B cell (primary cell): Measurements from ENCODE around the gene COL19A1. TPM values are rescaled to one million over a fixed set of nuclear protein-coding genes. Genes with fewer than 3 reads are reported as not detected.
"Not testable (repeated sequence)": the region's sequence is repeated elsewhere in the genome, so short reads cannot be mapped to it uniquely, and the experiment has no call there.

Experiments
- ATAC-seq: fragments of 200-7000 bp; cut with Tn5 transposase; one replicate; pipeline ENCODE4 v1.10.0; 2021; ENCODE audit warnings: low read depth, mild to moderate bottlenecking, moderate number of reproducible peaks, moderate library complexity
- CTCF ChIA-PET: fragments of 350-600 bp; sonication (Branson Sonifier 250); formaldehyde crosslinking; loops from one replicate; lab custom pipeline; 2021; ENCODE audit warnings: antibody characterized with exemption, inconsistent platforms; lab: Charles Lee
- POLR2A ChIA-PET: fragments of 350-600 bp; sonication (Branson Sonifier 250); formaldehyde crosslinking; loops from one replicate; lab custom pipeline; 2021; ENCODE audit warnings: antibody characterized with exemption; lab: Charles Lee
- DNase-seq: peaks from one replicate; pipeline ENCODE4 v3.0.0; 2013
- H2AFZ ChIP-seq: 2 replicates; pipeline ENCODE4 v1.6.1; 2012; ENCODE audit warnings: mild to moderate bottlenecking, low read depth, low read length; ENCODE audit not compliant: insufficient read depth, poor library complexity, severe bottlenecking
- H3K27ac ChIP-seq, 2 donors: 1 replicate in 1 of 2; 2 replicates in 1 of 2; pipeline ENCODE4 v1.5.1; 2012 to 2013; ENCODE audit warnings: low read length in 2 of 2, mild to moderate bottlenecking in 2 of 2, moderate library complexity in 1 of 2
- H3K27me3 ChIP-seq, 4 experiments: fragments of 200-600 bp in 1 of 4; sonication (generic) in 1 of 4; replicated peaks in 1 of 4; 1 replicate in 2 of 4; 2 replicates in 2 of 4; pipeline versions ENCODE4 v1.6.1 to v1.7.0; 2013 to 2016; ENCODE audit warnings: low read length in 3 of 4, mild to moderate bottlenecking in 2 of 4, mixed read lengths in 1 of 4, moderate library complexity in 1 of 4; ENCODE audit not compliant: insufficient read depth in 4 of 4, control insufficient read depth in 3 of 4; ENCODE audit errors: control extremely low read depth in 1 of 4
- H3K36me3 ChIP-seq, 2 experiments: replicated peaks in 1 of 2; 1 replicate in 1 of 2; 2 replicates in 1 of 2; pipeline versions ENCODE4 v1.6.1 to v1.7.1; 2013; ENCODE audit warnings: low read length in 1 of 2; ENCODE audit not compliant: insufficient read depth in 2 of 2, control insufficient read depth in 1 of 2; ENCODE audit errors: control extremely low read depth in 1 of 2, extremely low read depth in 1 of 2
- H3K4me1 ChIP-seq, 2 donors: fragments of 200-600 bp in 1 of 2; sonication (generic) in 1 of 2; 1 replicate in 1 of 2; 2 replicates in 1 of 2; pipeline versions ENCODE4 v1.5.1 to v1.6.1; 2013 to 2017; ENCODE audit warnings: low read length in 2 of 2; ENCODE audit not compliant: control insufficient read depth in 2 of 2, insufficient read depth in 2 of 2
- H3K4me2 ChIP-seq: replicated peaks from 2 replicates; pipeline ENCODE3; 2012; ENCODE audit warnings: mild to moderate bottlenecking, low read depth, low read length; ENCODE audit not compliant: poor library complexity, severe bottlenecking
- H3K4me3 ChIP-seq, 5 experiments: fragments of 200-600 bp in 1 of 5; sonication (generic) in 1 of 5; 1 replicate in 3 of 5; 2 replicates in 2 of 5; pipeline versions ENCODE4 v1.5.1 to v1.7.0; 2011 to 2016; ENCODE audit warnings: low read length in 4 of 5, mild to moderate bottlenecking in 4 of 5, low read depth in 2 of 5, control low read depth in 1 of 5, moderate library complexity in 1 of 5; ENCODE audit not compliant: insufficient read depth in 1 of 5; ENCODE audit errors: control extremely low read depth in 1 of 5, extremely low read depth in 1 of 5
- H3K79me2 ChIP-seq: fragments of 200-600 bp; sonication (generic); one replicate; pipeline ENCODE4 v1.6.0; 2016; ENCODE audit warnings: low read length; ENCODE audit not compliant: control insufficient read depth, insufficient read depth
- H3K9ac ChIP-seq: fragments of 200-600 bp; sonication (generic); 2 replicates; pipeline ENCODE4 v1.6.1; 2017; ENCODE audit warnings: mild to moderate bottlenecking, low read length, moderate library complexity
- H3K9me3 ChIP-seq, 3 donors: one replicate each; pipeline versions ENCODE4 v1.6.1 to v1.7.1; 2013; ENCODE audit warnings: low read length in 2 of 3; ENCODE audit not compliant: control insufficient read depth in 2 of 3, insufficient read depth in 1 of 3; ENCODE audit errors: control extremely low read depth in 1 of 3
- H4K20me1 ChIP-seq: 2 replicates; pipeline ENCODE4 v1.6.0; 2012; ENCODE audit warnings: mild to moderate bottlenecking, low read length; ENCODE audit not compliant: insufficient read depth, control insufficient read depth, poor library complexity, severe bottlenecking
- H3K27ac Mint-ChIP-seq: one replicate; pipeline ENCODE4 v1.8.0; 2021; ENCODE audit warnings: mixed read lengths
- H3K27me3 Mint-ChIP-seq: one replicate; pipeline ENCODE4 v1.8.0; 2021; ENCODE audit warnings: mixed read lengths
- H3K4me1 Mint-ChIP-seq: one replicate; pipeline ENCODE4 v1.8.0; 2021; ENCODE audit warnings: mixed read lengths
- H3K4me3 Mint-ChIP-seq: one replicate; pipeline ENCODE4 v1.8.0; 2021; ENCODE audit warnings: mixed read lengths
- H3K9me3 Mint-ChIP-seq: one replicate; pipeline ENCODE4 v1.8.0; 2022; ENCODE audit warnings: mixed read lengths; ENCODE audit not compliant: insufficient read depth
- EZH2 ChIP-seq: IDR thresholded peaks from 2 replicates; pipeline ENCODE4 v1.6.1; 2012; ENCODE audit warnings: borderline replicate concordance, low read depth, mild to moderate bottlenecking, moderate library complexity, low read length; ENCODE audit not compliant: insufficient read depth, poor library complexity, severe bottlenecking
- WGBS: methylation state at CpG from one replicate; pipeline ENCODE4 v1.1.5; 2013; ENCODE audit warnings: missing lambda C conversion rate; ENCODE audit not compliant: insufficient coverage; 5-methylcytosine and 5-hydroxymethylcytosine counted together
- intact Hi-C: fragments of 100-400 bp; cut with micrococcal nuclease; formaldehyde crosslinking; loops from one replicate; pipeline ENCODE4 v1.10.0; 2022
- polyA plus RNA-seq: library from polyadenylated mRNA; depleted of rRNA; stranded (reverse); fragments of >200 nt; gene quantifications from 2 replicates; pipeline ENCODE4 v1.2.3, GENCODE V29; 2012
- total RNA-seq, 2 donors: library from RNA; stranded (reverse); fragments of 120-200 nt in 1 of 2; gene quantifications; 1 replicate in 1 of 2; 2 replicates in 1 of 2; pipeline versions ENCODE4 v1.2.3 to v1.2.4, GENCODE V29; 2013 to 2022
- TF ChIP-seq, protein P1 (sequence below): fragments of 200-600 bp; IDR thresholded peaks from one replicate; pipeline ENCODE4 v1.8.0; 2022; ENCODE audit warnings: antibody characterized with exemption, mild to moderate bottlenecking

Gene COL19A1
- total and polyA plus RNA-seq, 2 donors (not counting 1 experiment from before 2014, with no cell fraction given): 14.6 to 61.4 TPM

DNA sequence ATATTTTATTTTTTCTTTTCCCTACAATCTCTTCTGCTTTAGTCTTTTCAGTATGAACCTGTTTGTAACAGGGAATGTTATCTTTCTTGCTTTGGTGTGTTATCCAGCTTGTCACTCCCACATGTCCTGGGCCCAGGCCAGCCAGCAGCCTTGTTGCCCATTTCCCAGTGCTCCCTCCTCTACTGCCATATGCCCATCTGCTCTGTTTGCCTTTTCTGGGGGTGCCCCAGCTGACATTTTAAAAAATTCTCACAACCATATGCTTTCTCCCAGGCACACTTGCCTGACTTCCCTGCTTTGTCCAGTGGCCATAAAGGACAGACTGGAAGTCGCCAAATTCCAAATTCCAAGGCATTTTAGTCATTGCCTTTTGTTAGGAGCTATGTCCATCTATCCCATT, 45.9 kb upstream of the COL19A1 start:
- Histone ChIP-seq H2AFZ (no peak overlapping the region), H3K9me3 (no peaks in the 10 kb centered on the region), H3K27ac (no peak overlapping the region), H3K4me1 (peaks cover 13 to 17% of the 10 kb centered on the region in 2 donors), H4K20me1 (no peaks in the 10 kb centered on the region), H3K79me2 (peaks cover 4% of the 10 kb centered on the region), H3K36me3 (no peaks in the 10 kb centered on the region), H3K27me3 (no peaks in the 10 kb centered on the region), H3K9ac (no peak overlapping the region), H3K4me2 (no peak overlapping the region), H3K4me3 (no peak overlapping the region)
- intact Hi-C loops: no loop called here
- Mint-ChIP-seq H3K9me3 (no peaks in the 10 kb centered on the region), H3K27ac (no peak overlapping the region), H3K27me3 (no peaks in the 10 kb centered on the region), H3K4me1 (peaks cover 16% of the 10 kb centered on the region), H3K4me3 (no peak overlapping the region)
- POLR2A ChIA-PET: no interaction called here
- WGBS: no CpG with 5 or more reads among the region's 1 CpG
- no peak for DNase-seq
- no peak for ATAC-seq
- CTCF ChIA-PET: interaction anchor here (0.9 kb wide), 1 partner anchor 11 kb away, joined by 3 read pairs; no protein-coding TSS in a partner anchor
- TF ChIP-seq, protein P1, sequence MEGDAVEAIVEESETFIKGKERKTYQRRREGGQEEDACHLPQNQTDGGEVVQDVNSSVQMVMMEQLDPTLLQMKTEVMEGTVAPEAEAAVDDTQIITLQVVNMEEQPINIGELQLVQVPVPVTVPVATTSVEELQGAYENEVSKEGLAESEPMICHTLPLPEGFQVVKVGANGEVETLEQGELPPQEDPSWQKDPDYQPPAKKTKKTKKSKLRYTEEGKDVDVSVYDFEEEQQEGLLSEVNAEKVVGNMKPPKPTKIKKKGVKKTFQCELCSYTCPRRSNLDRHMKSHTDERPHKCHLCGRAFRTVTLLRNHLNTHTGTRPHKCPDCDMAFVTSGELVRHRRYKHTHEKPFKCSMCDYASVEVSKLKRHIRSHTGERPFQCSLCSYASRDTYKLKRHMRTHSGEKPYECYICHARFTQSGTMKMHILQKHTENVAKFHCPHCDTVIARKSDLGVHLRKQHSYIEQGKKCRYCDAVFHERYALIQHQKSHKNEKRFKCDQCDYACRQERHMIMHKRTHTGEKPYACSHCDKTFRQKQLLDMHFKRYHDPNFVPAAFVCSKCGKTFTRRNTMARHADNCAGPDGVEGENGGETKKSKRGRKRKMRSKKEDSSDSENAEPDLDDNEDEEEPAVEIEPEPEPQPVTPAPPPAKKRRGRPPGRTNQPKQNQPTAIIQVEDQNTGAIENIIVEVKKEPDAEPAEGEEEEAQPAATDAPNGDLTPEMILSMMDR: no peak
- no peak for TF ChIP-seq EZH2

DNA sequence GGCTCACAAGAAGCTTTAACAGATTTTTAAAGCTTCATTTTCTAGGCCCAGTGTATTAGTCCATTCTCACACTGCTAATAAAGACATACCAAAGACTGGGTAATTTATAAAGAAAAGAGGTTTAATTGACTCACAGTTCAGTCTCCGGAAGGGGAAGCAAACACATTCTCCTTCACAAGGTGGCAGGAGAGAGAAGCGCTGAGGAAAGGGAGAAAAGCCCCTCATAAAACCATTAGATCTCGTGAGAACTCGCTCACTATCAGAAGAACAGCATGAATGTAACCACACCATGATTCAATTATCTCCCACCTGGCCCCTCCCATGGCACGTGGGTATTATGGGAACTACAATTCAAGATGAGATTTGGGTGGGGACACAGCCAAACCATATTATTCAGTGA, 42.0 kb upstream of the COL19A1 start:
- H3K79me2 ChIP-seq, intact Hi-C loops, DNase-seq, H3K4me3 Mint-ChIP-seq, H3K9me3 ChIP-seq, H3K4me2 ChIP-seq, H2AFZ ChIP-seq, H3K36me3 ChIP-seq, H3K4me1 Mint-ChIP-seq, H3K4me1 ChIP-seq, POLR2A ChIA-PET, H3K27me3 Mint-ChIP-seq, H3K27ac ChIP-seq, H3K9ac ChIP-seq, H4K20me1 ChIP-seq, H3K27me3 ChIP-seq, H3K4me3 ChIP-seq, ATAC-seq, H3K27ac Mint-ChIP-seq, H3K9me3 Mint-ChIP-seq: not testable (repeated sequence)
- WGBS: no CpG with 5 or more reads among the region's 5 CpGs
- CTCF ChIA-PET: interaction anchor here (1.5 kb wide), 1 partner anchor 27 kb away, joined by 4 read pairs; the partner anchor contains the start of gene LMBRD1
